ENCODE results near the gene ISM1. TPM values are rescaled to one million over a fixed set of nuclear protein-coding genes. Genes with fewer than 3 reads are reported as not detected.

Gene ISM1
- total RNA-seq, 6 donors from 2014 or later = 2.2 to 7.4 (median 2.3) TPM; not detected in 1

DNA sequence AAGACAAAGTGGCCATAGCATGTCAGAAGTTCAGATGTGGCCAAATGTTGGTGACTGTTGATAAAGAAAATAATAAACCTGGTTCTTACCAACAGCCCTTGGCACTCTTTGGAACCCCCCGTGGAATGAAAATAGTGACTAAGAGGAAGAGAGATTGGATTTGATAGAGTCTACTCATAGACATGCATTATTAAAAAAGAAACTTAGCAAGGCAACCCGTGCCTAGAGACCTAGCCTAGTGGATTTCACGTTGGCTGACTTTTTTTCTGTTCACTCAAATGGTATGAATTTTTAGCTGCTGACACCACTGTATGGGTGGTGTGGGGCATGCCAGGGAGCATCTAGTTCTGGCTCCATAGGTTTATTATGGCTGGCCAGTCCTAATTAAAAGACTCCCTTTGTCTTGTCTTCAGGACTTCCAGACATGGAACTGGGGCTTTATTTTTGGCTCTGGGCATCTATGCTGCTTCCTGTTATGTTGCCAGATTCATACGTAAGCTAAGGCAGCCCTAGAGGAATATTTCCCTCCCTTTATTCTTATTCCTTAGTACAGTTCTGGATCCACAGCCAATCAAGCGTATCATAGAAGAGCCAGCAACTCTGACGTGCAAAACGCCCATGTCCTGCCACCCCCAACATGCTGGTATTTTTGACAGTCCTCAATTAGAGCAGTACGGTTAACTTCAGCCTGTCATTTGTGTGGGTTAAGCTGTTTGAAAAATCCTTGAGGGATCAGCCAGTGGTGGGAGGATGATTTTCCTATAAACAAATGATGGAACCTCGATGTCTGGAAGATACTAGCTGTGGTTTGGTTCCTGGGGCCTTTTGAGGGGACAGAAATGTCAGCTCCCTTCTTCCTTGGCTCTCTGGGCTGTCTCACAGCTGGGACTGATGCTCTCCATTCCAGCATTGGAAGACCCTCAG, 127.5 kb downstream of the ISM1 start:
- DNase-seq = no peak
- Histone ChIP-seq H3K4me3 (no peak overlapping the region), H3K27ac (no peak overlapping the region), H3K36me3 (no peaks in the 10 kb centered on the region), H3K9me3 (no peaks in the 10 kb centered on the region), H3K27me3 (no peaks in the 10 kb centered on the region), H3K4me1 (peaks cover 0 to under 1% (median 0%) of the 10 kb centered on the region in 4 donors)
- peak in 1 of 2 donors; percentile 43 for ATAC-seq (ENCODE audit: low FRiP score in 2 of 2)
- WGBS, 2 donors = 65 to 69% methylated on average over 9 of the region's 9 CpGs
- TF ChIP-seq POLR2A (IDR thresholded peaks at IDR 0.05) (no peak), EP300 (IDR thresholded peaks at IDR 0.05) (no peak), CTCF (IDR thresholded peaks at IDR 0.05) (no peak), POLR2AphosphoS5 (IDR thresholded peaks at IDR 0.05) (no peak)

DNA sequence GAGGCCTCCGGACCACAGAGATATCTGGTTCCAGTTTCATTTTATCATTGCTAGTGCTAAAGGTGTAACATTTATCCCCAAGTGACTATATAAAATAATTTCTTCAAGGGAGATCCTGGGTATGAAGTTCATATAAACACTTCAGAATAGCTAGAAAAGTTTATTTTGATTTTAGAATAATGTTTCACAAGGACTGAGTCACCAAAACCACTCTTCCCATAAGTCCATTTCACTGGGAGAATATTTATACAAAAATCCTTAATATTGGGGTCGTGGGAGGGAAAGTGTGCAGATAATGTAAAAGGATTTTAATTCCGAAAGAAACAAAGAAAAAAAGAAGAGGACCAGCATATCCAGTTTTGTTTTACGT, 128.1 kb downstream of the ISM1 start:
- DNase-seq (no peak), ATAC-seq (ENCODE audit: low FRiP score in 2 of 2) (no peak)
- no peak for TF ChIP-seq EP300 (IDR thresholded peaks at IDR 0.05)
- TF ChIP-seq POLR2A (IDR thresholded peaks at IDR 0.05) = no peak
- TF ChIP-seq POLR2AphosphoS5 (IDR thresholded peaks at IDR 0.05) = no peak
- no peak for TF ChIP-seq CTCF (IDR thresholded peaks at IDR 0.05)
- 86 to 87% methylated on average over 4 of the region's 4 CpGs for WGBS, 2 donors
- Histone ChIP-seq H3K27ac (no peak overlapping the region), H3K9me3 (no peaks in the 10 kb centered on the region), H3K27me3 (no peaks in the 10 kb centered on the region), H3K4me1 (no peaks in the 10 kb centered on the region), H3K36me3 (no peaks in the 10 kb centered on the region), H3K4me3 (no peak overlapping the region)

Other genes with a start within 250 kb of the ISM1 start
- gene SPTLC3, start 212.3 kb upstream of the ISM1 start, total RNA-seq = 10 to 100 TPM in 5 of 6 donors, 1 to 10 TPM in 1; 9.0 to 21.7 (median 15.8) TPM

All from upper lobe of left lung (tissue), 6 donors.